Hematopoietic multipotent progenitor cell (in vitro differentiated cells): Measurements from ENCODE around the gene CHCHD3. TPM values are rescaled to one million over a fixed set of nuclear protein-coding genes. Genes with fewer than 3 reads are reported as not detected.
A peak's percentile ranks its signal among the peaks of the same experiment; 100 is the strongest.
"Not testable (repeated sequence)": the region's sequence is repeated elsewhere in the genome, so short reads cannot be mapped to it uniquely, and the experiment has no call there.

Experiments used
- DNase-seq, 3 donors: peaks; one replicate each; pipeline ENCODE4 v3.0.0-alpha.2; 2011 to 2015; ENCODE audit warnings: low read depth in 2 of 3, low spot score in 2 of 3
- total RNA-seq: library from RNA; depleted of rRNA; stranded (reverse); fragments of >200 nt; gene quantifications from one replicate; pipeline ENCODE4 v1.2.3, GENCODE V29; 2012

Gene CHCHD3
- total RNA-seq, 1 donor = 26.1 TPM

DNA sequence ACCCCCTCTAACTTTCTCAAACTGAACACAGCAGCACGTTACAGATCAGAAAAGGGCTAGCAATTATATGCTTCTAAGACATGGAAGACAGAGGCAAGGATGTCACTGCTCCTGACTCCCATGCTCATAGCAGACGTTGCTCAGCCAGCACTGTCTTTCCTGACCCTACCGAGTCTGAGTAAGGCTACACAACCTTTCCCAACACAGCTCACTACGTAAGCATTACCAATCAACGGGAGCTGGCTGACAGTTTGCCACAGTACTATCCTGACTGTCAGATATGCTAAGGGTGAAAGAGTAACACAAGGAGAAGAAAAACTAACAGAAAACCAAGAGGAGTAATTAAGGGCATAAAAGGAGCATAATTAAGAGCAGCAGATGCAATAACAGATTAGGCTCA is 171.2 kb downstream of the CHCHD3 start:
- DNase-seq = no peak

DNA sequence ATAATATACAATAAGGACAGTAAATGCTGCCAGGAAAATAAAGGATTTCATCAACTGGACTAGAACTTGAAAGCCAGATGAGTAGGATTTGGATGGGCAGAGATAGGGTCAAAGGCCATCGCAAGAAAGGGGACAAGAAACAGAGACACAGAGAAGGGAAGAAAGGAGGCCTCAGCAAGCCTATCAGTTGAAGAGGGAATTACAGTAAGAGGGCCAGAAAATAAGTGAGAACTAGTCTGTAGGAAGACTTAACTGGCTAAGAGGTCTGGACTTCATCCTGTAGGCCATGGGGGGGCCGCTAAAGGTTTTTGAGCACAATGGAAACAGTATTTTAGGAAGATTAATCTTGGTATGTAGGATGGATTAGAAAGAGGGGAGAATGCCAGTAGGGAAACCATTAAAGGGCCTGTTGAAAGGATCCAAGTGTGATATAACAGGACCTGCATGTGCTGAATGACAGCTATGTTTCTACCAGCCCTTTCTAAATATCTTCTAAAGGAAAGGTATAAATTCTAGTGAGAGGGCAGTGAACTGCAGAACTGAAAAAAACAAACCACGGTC is 174.4 kb downstream of the CHCHD3 start:
- DNase-seq = no peak

- DNase-seq = no peak
Observed at GRCh38 chr7:132906193-132906835, 175.6 kb downstream of the CHCHD3 start.

DNA sequence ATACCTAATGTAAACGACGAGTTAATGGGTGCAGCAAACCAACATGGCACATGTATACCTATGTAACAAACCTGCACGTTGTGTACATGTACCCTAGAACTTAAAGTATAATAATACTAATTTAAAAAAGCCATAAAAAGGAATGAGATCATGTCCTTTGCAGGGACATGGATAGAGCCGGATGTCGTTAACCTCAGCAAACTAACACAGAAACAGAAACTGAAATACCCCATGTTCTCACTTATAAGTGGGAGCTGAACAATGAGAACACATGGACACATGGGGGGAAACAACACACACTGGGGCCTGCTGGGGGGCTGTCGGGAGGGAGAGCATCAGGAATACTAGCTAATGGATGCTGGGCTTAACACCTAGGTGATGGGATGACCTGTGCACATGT is 176.8 kb downstream of the CHCHD3 start:
- DNase-seq = not testable (repeated sequence)

DNA sequence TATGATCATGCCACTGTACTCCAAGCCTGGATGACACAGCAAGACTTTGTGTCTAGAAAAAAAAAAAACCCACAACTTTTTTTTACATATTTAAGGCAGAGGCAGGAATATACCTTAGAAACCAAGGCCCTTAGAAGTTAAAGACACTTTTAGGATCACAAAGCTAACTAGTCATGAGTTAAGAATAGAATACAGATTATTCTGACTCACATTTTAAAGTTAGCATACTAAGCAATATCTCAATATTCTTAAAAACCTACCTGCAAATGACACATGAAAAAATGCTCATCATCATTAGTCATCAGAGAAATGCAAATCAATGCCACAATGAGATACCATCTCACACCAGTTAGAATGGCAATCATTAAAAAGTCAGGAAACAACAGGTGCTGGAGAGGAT is 177.7 kb downstream of the CHCHD3 start:
- no peak for DNase-seq

- DNase-seq = not testable (repeated sequence)
Observed at GRCh38 chr7:132902294-132902693, 179.6 kb downstream of the CHCHD3 start.

- DNase-seq = no peak
Observed at GRCh38 chr7:132901241-132901640, 180.6 kb downstream of the CHCHD3 start.

DNA sequence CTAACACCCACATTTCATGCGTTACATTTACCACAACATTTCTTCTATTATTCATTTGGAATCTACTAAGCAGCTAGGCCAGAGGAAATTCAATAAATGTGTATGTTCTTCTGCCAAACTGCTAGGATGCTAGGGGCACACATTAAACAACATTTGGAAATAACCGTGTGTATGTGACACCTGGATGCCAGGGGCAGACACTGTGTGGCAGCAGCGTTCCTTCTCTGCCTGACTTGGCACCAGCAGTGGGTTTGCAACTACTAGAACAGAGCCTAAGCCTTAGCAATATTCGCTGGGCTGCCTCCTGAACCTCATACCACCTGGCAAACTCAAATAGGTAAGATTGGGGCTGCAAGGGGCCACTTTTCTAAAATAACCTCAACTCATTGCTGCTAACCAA is 182.1 kb downstream of the CHCHD3 start:
- no peak for DNase-seq

DNA sequence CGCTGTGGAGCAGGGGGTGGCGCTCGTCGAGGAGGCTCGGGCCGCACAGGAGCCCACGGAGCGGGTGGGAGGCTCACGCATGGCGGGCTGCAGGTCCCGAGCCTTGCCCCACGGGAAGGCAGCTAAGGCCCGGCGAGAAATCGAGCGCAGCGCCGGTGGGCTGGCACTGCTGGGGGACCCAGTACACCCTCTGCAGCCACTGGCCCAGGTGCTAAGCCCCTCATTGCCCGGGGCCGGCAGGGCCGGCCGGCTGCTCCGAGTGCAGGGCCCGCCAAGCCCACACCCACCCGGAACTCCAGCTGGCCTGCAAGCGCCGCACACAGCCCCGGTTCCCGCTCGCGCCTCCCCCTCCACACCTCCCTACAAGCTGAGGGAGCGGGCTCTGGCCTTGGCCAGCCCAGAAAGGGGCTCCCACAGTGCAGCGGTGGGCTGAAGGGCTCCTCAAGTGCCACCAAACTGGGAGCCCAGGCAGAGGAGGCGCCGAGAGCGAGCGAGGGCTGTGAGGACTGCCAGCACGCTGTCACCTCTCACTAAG is 183.2 kb downstream of the CHCHD3 start:
- DNase-seq = not testable (repeated sequence)

- no peak for DNase-seq
Observed at GRCh38 chr7:132897093-132897687, 184.7 kb downstream of the CHCHD3 start.

DNA sequence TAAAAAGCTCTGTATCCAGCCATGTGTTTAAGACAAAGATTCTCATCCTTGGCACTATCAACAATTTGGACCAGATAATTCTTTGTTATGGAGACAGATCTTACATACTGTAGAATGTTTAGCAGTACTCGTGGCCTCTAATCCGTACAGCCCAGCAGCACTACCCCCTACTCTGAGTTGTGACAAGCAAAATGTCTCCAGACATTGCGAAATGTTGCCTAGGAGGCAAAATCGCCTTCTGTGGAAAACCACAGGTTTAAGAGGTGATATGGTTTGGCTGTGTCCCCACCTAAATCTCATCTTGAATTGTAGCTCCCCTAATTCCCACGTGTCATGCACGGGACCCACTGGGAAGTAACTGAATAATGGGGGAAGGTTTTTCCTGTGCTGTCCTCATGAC is 186.7 kb downstream of the CHCHD3 start:
- DNase-seq = no peak

DNA sequence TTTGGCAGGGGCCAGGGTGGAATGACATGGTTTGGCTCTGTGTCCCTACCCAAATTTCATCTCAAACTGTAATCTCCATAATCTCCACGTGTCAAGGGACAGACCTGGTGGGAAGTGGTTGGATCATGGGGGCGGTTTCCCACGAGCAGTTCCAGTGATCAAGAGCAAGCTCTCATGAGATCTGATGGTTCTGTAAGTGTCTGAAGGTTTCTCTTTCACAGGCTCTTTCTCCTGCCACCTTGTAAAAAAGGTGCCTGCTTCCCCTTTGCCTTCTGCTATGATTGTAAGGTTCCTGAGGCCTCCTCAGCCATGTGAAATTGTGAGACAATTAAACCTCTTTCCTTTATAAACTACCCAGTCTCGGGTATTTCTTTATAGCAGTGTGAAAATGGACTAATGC is 188.3 kb downstream of the CHCHD3 start:
- no peak for DNase-seq

DNA sequence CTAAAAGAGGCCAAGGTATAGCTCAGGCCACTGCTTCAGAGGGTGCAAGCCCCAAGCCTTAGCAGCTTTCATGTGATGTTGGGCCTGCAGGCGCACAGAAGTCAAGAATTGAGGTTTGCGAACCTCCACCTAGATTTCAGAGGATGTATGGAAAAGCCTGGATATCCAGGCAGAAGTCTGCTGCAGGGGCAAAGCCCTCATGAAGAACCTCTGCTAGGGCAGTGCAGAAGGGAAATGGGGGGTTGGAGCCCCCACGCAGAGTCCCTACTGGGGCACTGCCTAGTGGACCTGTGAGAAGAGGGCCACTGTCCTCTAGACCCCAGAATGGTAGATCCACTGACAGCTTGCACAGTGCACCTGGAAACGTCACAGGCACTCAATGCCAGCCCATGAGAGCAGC is 189.1 kb downstream of the CHCHD3 start:
- not testable (repeated sequence) for DNase-seq

GRCh38 chr7:132891554-132891953 is 190.3 kb downstream of the CHCHD3 start:
- no peak for DNase-seq

- peak in 1 of 3 donors; percentile 10 for DNase-seq
Observed at GRCh38 chr7:132882714-132883428, 199.0 kb downstream of the CHCHD3 start.

DNA sequence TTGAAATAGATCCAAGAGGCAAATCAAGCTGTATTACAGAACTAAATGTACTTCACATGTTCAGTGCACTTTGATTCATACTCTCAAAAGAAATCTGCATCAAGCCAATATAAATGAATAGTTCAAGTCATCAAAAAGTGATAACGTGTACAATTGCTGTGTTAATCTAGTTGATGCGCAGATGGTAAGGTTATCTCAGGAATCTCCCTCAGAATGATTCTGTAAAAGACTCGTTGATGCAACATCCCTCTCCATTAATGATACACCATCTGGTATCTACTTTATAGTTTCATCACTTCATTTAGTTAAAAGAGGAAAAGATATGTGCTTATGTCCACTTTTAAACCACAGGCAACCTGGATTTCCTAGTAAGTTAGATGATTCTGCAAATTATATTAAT is 200.6 kb downstream of the CHCHD3 start:
- DNase-seq = no peak

- DNase-seq = no peak
Observed at GRCh38 chr7:132879579-132879978, 202.3 kb downstream of the CHCHD3 start.

DNA sequence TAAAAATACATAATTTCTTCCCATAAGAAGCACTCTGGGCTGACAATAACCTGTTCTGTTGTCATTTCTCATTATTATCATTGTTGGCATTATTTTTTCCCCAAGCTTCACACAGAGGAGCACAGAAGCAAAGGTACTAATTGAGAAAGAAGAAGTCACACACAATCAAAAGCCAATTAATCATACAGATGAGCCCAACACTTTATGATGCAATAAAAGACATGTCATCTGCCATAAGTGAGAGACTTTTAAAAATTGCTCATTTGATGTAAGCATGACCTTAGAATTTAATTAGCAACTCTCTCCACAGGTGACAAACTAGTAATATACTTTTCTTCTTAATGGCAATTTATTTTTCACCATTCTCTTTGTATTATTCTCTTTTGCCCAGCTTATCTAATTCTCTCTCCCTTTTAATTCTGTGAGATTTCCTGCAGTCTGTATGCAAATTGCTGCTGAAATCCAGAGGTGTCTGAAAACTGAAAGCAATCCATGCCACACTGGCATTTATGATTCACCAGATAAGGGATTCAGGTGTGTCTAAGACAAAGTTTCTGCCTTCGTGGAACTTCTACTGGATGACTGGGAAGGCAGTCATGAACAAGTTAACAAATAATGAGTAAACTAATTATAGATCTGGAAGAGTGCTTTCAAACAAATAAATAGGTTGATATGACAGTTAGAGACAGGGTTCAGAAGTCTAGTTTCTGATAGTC is 203.5 kb downstream of the CHCHD3 start:
- no peak for DNase-seq

DNA sequence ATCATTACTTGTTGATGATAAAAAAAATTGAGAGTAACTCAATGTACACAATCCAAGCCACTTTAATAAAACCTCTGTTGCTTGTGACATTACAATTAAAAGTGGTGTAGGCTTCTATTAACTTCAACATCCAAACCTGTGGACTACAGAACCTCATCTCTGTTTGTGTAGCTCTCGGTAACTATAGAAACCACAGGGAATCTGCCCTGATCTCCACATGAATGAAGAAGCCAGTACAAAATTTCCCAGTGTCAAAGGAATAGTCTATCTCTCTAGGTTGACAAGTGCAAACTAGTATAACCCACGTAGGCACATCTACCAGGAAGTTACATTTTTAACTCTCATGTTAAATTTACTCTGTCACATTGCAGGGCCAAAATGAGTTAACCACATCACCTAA is 204.3 kb downstream of the CHCHD3 start:
- no peak for DNase-seq

DNA sequence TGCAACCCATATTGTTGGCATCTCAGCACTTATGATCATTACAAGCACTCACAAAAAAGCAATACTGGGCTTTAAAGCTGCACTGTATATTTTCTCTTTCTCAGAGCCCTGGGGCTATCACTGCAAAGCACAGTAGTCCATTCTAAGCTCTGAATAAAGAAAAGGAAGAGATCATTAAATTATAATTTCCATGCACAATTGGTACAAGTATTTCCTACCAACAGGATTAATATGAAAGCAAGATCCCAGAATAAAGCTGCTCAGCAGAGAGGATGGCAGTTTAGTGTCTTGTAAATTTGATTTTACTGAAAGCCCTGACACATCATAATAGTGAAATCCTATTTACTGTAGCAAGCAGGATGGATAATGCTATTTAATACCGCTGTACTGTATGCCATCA is 205.3 kb downstream of the CHCHD3 start:
- DNase-seq = no peak

- no peak for DNase-seq
Observed at GRCh38 chr7:132872034-132872433, 209.9 kb downstream of the CHCHD3 start.
